ENCODE results near the gene CEP76. TPM values are rescaled to one million over a fixed set of nuclear protein-coding genes. Genes with fewer than 3 reads are reported as not detected.

CEP76 gene, protein sequence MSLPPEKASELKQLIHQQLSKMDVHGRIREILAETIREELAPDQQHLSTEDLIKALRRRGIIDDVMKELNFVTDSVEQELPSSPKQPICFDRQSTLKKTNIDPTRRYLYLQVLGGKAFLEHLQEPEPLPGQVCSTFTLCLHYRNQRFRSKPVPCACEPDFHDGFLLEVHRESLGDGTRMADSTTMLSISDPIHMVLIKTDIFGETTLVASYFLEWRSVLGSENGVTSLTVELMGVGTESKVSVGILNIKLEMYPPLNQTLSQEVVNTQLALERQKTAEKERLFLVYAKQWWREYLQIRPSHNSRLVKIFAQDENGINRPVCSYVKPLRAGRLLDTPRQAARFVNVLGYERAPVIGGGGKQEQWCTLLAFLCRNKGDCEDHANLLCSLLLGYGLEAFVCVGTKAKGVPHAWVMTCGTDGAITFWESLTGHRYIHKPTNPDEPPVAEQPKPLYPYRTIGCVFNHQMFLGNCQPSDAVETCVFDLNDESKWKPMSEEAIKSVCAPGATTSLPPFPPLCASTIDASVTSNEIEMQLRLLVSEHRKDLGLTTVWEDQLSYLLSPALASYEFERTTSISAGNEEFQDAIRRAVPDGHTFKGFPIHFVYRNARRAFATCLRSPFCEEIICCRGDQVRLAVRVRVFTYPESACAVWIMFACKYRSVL
- polyA plus RNA-seq (2013, experiment 1 of 2) = 3.8 TPM
- 4.8 TPM for polyA plus RNA-seq (2013, experiment 2 of 2)

GRCh38 chr18:12702221-12703095 is at the start of gene CEP76, which contains the start of gene PSMG2:
CEP76 (minus strand) TSS chr18:12702723; CDS start chr18:12702548, 175 bp downstream.
PSMG2 (plus strand) TSS chr18:12703042; CDS start chr18:12703108, 66 bp downstream.
- H2BK12ac ChIP-seq (ENCODE audit: low read length in 2 of 2) = peak within 1 kb of the TSS in 1 of 2 experiments; percentile 99
- H3K23ac ChIP-seq (ENCODE audit: low read length in 2 of 2) = peak within 1 kb of the TSS in 1 of 2 experiments; percentile 89
- peak within 1 kb of the TSS; percentile 72 for H2AFZ ChIP-seq (ENCODE audit: low read depth, low read length)
- H3K4ac ChIP-seq (ENCODE audit: low read depth in 1 of 2, low read length in 2 of 2) = peak within 1 kb of the TSS; percentile 95 to 99
- H3K27me3 ChIP-seq (ENCODE audit: control insufficient read depth in 1 of 2, insufficient read depth in 1 of 2, low read length in 2 of 2) = no peaks in the 10 kb centered on the region
- H3K9ac ChIP-seq (ENCODE audit: low read length) = peak within 1 kb of the TSS; percentile 95
- H3K4me3 ChIP-seq (ENCODE audit: insufficient read depth in 1 of 2, low read depth in 1 of 2, low read length in 2 of 2) = peak within 1 kb of the TSS; percentile 90 to 96
- peak within 1 kb of the TSS in 1 of 2 experiments; percentile 98 for H3K14ac ChIP-seq (ENCODE audit: low read length in 2 of 2)
- peak within 1 kb of the TSS; percentile 98 for H2BK120ac ChIP-seq (ENCODE audit: low read depth, low read length)
- peak within 1 kb of the TSS; percentile 98 for H2BK15ac ChIP-seq (ENCODE audit: low read depth, poor library complexity, severe bottlenecking)
- H4K8ac ChIP-seq (ENCODE audit: low read length) = peak within 1 kb of the TSS; percentile 99
- H3K9me3 ChIP-seq (ENCODE audit: control insufficient read depth, low read length) = no peaks in the 10 kb centered on the region
- H3K18ac ChIP-seq (ENCODE audit: low read depth in 1 of 2, low read length in 2 of 2) = peak within 1 kb of the TSS; percentile 99
- H4K91ac ChIP-seq (ENCODE audit: low read length) = peak within 1 kb of the TSS; percentile 100
- peak within 1 kb of the TSS; percentile 76 for H2AK5ac ChIP-seq (ENCODE audit: low read length, severe bottlenecking)
- H3K4me2 ChIP-seq (ENCODE audit: low read length, poor library complexity, severe bottlenecking) = peak within 1 kb of the TSS; percentile 82
- peak; percentile 94 for DNase-seq
- H2BK5ac ChIP-seq (ENCODE audit: low read depth, low read length, poor library complexity, severe bottlenecking) = peak within 1 kb of the TSS; percentile 100
- WGBS = under 1% methylated on average over 85 of the region's 89 CpGs
- peak within 1 kb of the TSS; percentile 87 for H3K27ac ChIP-seq (ENCODE audit: low read length, poor library complexity, severe bottlenecking)
- peaks cover 4% of the 10 kb centered on the region for H3K79me1 ChIP-seq (replicated peaks; ENCODE audit: low read length, poor library complexity, severe bottlenecking)
- no peaks in the 10 kb centered on the region for H3K4me1 ChIP-seq (ENCODE audit: control insufficient read depth, insufficient read depth, low read depth, low read length)
- peaks cover 0 to 30% of the 10 kb centered on the region in 2 experiments for H3K36me3 ChIP-seq (ENCODE audit: control insufficient read depth in 1 of 2, insufficient read depth in 2 of 2, low read depth in 1 of 2, low read length in 2 of 2)

GRCh38 chr18:12751891-12752290 is 49.4 kb upstream of the CEP76 start:
- H3K14ac ChIP-seq (ENCODE audit: low read length in 2 of 2) = peak overlapping the region in 1 of 2 experiments; percentile 59
- no peak overlapping the region for H2BK120ac ChIP-seq (ENCODE audit: low read depth, low read length)
- peaks cover 11% of the 10 kb centered on the region for H3K4me1 ChIP-seq (ENCODE audit: control insufficient read depth, insufficient read depth, low read depth, low read length)
- no peaks in the 10 kb centered on the region for H3K27me3 ChIP-seq (ENCODE audit: control insufficient read depth in 1 of 2, insufficient read depth in 1 of 2, low read length in 2 of 2)
- no peak overlapping the region for H2BK12ac ChIP-seq (ENCODE audit: low read length in 2 of 2)
- no peak overlapping the region for H3K4me2 ChIP-seq (ENCODE audit: low read length, poor library complexity, severe bottlenecking)
- H3K18ac ChIP-seq (ENCODE audit: low read depth in 1 of 2, low read length in 2 of 2) = peak overlapping the region in 1 of 2 experiments; percentile 68
- no peak overlapping the region for H2AK5ac ChIP-seq (ENCODE audit: low read length, severe bottlenecking)
- no peak overlapping the region for H3K4ac ChIP-seq (ENCODE audit: low read depth in 1 of 2, low read length in 2 of 2)
- no peak overlapping the region for H3K23ac ChIP-seq (ENCODE audit: low read length in 2 of 2)
- no peak overlapping the region for H4K91ac ChIP-seq (ENCODE audit: low read length)
- no peaks in the 10 kb centered on the region for H3K36me3 ChIP-seq (ENCODE audit: control insufficient read depth in 1 of 2, insufficient read depth in 2 of 2, low read depth in 1 of 2, low read length in 2 of 2)
- no peak for DNase-seq
- H2AFZ ChIP-seq (ENCODE audit: low read depth, low read length) = no peak overlapping the region
- no peaks in the 10 kb centered on the region for H3K9me3 ChIP-seq (ENCODE audit: control insufficient read depth, low read length)
- H4K8ac ChIP-seq (ENCODE audit: low read length) = no peak overlapping the region
- H2BK5ac ChIP-seq (ENCODE audit: low read depth, low read length, poor library complexity, severe bottlenecking) = no peak overlapping the region
- 94% methylated on average over 4 of the region's 4 CpGs for WGBS
- H3K4me3 ChIP-seq (ENCODE audit: insufficient read depth in 1 of 2, low read depth in 1 of 2, low read length in 2 of 2) = no peak overlapping the region
- no peak overlapping the region for H2BK15ac ChIP-seq (ENCODE audit: low read depth, poor library complexity, severe bottlenecking)
- H3K27ac ChIP-seq (ENCODE audit: low read length, poor library complexity, severe bottlenecking) = no peak overlapping the region
- H3K9ac ChIP-seq (ENCODE audit: low read length) = no peak overlapping the region
- no peaks in the 10 kb centered on the region for H3K79me1 ChIP-seq (replicated peaks; ENCODE audit: low read length, poor library complexity, severe bottlenecking)

DNA sequence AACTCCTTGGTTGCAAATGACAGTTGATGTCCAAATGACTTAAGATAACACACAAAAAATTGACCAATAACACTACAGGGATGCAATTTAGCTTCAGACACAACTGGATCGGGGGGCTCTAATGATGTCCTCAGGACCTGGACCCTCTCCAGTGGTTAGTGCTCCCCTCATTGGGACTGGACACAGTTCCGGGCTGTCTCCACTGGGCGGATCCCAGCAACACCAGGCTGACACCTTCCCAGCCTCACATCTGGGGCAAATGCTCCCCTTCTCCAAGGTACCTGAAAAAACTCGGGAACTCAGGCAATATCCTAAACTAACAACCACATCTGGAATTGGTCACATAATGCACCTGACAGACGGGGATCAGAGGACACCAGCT is 49.0 kb upstream of the CEP76 start:
- Histone ChIP-seq H3K9ac (ENCODE audit: low read length) (no peak overlapping the region), H2BK120ac (ENCODE audit: low read depth, low read length) (no peak overlapping the region), H4K8ac (ENCODE audit: low read length) (no peak overlapping the region), H3K4me2 (ENCODE audit: low read length, poor library complexity, severe bottlenecking) (no peak overlapping the region), H2AFZ (ENCODE audit: low read depth, low read length) (no peak overlapping the region), H3K23ac (ENCODE audit: low read length in 2 of 2) (no peak overlapping the region), H3K4ac (ENCODE audit: low read depth in 1 of 2, low read length in 2 of 2) (no peak overlapping the region), H3K27me3 (ENCODE audit: control insufficient read depth in 1 of 2, insufficient read depth in 1 of 2, low read length in 2 of 2) (no peaks in the 10 kb centered on the region), H3K14ac (ENCODE audit: low read length in 2 of 2) (no peak overlapping the region), H3K4me3 (ENCODE audit: insufficient read depth in 1 of 2, low read depth in 1 of 2, low read length in 2 of 2) (no peak overlapping the region), H2BK5ac (ENCODE audit: low read depth, low read length, poor library complexity, severe bottlenecking) (no peak overlapping the region), H2AK5ac (ENCODE audit: low read length, severe bottlenecking) (no peak overlapping the region), H3K4me1 (ENCODE audit: control insufficient read depth, insufficient read depth, low read depth, low read length) (peaks cover 11% of the 10 kb centered on the region), H3K36me3 (ENCODE audit: control insufficient read depth in 1 of 2, insufficient read depth in 2 of 2, low read depth in 1 of 2, low read length in 2 of 2) (no peaks in the 10 kb centered on the region), H2BK12ac (ENCODE audit: low read length in 2 of 2) (no peak overlapping the region), H4K91ac (ENCODE audit: low read length) (no peak overlapping the region), H3K9me3 (ENCODE audit: control insufficient read depth, low read length) (no peaks in the 10 kb centered on the region), H3K18ac (ENCODE audit: low read depth in 1 of 2, low read length in 2 of 2) (no peak overlapping the region), H3K27ac (ENCODE audit: low read length, poor library complexity, severe bottlenecking) (no peak overlapping the region), H3K79me1 (replicated peaks; ENCODE audit: low read length, poor library complexity, severe bottlenecking) (no peaks in the 10 kb centered on the region), H2BK15ac (ENCODE audit: low read depth, poor library complexity, severe bottlenecking) (no peak overlapping the region)
- no peak for DNase-seq
- WGBS = 93% methylated on average over 5 of the region's 5 CpGs

Measured in mesenchymal stem cell (in vitro differentiated cells and primary cell).